GM19467 (cell line): ENCODE data around the gene WNT10A.

Experiments
- ATAC-seq: cut with Tn5 transposase; IDR thresholded peaks from one replicate; pipeline ENCODE4 v1.9.1; 2021; ENCODE audit warnings: mild to moderate bottlenecking, moderate library complexity; ENCODE audit not compliant: unreplicated experiment

The WNT10A gene

GRCh38 chr2:218892693-218893348 is 12.2 kb downstream of the WNT10A start:
- peak; percentile 47 for ATAC-seq

DNA sequence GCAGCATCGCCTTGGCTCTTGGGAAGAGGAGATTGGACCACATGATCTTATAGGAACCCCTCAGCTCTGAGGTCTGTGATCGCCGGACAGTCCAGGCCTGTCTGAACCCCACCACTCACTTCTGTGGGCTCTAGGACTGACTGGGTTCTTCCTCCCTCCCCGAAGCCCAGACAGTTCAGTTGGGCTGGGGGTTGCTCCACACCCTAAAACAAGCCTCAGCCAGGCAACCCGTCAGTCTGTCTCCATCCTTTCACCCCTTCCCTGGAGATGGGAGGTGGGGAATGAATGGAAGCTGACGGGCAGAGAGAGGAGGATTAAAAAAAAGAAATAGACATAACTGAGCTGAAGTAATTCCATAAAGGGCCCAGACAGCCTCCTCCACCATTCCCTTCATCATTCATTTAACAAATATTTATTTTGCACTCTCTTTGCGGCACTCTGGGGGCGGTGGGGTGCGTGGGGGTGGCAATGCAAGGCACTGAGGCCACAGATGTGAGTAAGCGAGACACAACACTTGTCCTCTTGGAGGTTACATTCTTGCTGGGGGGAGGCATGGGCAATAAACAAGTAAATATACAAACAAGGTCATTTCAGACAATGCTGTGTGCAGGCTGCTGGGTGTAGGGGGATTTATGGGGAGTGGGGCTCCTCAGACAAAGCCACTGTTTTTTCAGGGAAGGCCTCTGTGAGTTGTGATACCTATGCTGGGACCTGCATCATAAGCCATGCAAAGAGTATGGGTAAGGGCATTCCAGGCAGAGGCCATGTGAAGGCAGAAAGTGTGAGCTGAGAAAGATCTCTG is 12.9 kb downstream of the WNT10A start:
- ATAC-seq, result no peak

GRCh38 chr2:218894151-218894879 is 13.7 kb downstream of the WNT10A start:
- no peak for ATAC-seq

DNA sequence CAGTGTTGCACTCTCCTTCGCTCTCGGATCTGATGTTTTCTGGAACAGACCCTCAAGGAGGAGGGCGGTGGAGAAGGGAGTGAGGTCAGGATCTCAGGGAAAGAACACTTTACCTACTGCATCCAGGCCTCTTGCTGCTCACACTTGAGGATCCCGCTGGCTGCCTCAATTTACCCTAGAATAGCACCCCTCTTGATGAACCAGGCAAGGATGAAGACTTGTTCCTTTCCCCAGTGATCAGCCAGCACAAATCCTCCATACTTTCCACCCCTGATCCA is 14.2 kb downstream of the WNT10A start:
- no peak for ATAC-seq

DNA sequence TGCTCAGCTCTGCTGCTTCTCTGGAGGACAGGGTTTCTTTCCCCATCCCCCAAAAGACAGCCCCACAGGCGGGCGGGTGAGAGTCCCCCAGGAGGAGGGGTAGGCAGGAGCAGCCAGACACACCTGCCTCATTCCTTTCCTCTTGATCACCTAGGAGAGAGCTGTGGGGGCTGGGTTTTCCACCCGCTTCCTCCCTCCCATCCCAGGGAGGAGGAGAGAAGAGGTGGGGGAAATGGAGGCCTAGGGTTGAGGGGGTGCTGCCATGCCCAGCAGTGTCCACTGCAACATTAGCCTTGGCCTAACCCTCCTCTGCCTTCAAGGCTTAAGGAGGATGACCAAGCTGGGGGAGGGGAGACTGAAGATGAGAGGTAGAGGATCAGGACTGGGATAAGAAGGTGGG is 14.7 kb downstream of the WNT10A start:
- ATAC-seq, result no peak

DNA sequence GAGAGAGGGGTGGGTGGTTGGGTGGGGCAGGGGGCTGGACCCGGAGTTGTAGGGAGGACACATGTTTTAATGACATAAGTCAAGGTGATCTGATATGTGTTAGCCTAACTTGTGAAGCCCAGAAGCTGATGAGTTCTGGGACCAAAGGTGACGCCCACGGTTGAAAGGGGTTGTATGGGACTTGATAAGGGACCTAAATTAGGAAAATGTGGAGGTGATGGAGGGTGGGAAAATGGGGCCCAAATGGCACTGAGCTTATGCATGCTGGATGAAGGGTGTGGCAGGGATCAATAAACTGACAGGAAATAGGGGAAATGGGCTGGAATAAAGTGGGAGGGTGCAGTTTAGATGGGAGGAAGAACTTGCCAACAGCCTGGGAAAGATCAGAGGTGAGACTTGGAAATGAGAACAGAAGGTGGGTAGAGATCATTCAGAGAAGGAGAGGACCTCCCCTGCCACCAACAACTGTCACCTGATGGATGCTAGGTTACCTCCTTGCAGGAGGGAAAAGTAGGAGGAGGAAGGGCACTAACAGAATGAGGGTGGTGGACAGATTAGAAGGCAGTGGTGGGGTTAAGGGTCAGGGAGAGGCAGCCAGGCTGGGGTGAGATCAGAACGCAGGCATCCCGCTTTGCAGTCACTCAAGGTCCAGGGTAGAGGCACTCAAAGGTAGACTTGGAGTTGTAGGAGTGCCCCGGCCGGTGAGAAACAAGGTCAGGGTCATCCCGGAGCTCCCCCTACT is 15.3 kb downstream of the WNT10A start:
- ATAC-seq, result peak; percentile 17

GRCh38 chr2:218896501-218897393 is 16.1 kb downstream of the WNT10A start:
- ATAC-seq, result peak; percentile 53

- ATAC-seq, result no peak
Observed at GRCh38 chr2:218897394-218898108, 16.9 kb downstream of the WNT10A start.

DNA sequence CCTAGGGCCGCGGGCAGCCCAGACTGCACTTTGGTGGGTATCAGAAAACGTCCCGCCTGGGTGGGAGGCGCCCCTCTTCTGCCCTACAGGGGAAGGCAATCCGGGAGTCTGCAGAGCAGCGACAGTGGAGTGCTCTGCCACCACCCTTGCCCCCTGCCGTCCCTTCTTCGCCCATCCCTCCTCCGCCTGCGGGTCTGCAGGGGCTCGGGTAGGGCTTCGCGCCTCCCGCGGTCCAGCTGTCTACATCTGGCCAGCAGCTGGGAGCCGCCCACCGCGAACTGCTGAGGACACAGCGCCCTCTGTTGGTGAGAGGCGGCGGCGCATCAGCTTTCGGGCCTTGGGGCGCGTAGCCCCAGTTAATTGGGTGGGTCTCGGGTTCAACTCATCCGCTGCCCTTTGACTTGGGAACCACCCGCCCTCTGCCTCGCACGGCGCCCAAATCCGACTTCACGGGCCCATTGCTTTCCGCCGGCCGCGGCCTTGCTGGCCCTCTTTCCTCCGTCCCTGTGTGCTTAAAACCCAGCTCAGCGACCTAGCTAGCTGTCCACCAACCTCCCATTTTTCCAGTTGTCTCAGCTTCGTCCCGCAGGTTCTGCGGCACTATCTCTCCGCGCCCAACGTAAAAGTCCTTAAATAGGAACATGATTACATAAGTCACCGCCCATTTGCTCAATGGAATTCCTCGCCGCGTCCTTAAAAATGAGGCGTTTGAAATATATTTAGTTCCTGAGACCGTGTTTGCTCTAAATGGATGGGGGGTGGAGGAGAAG is 17.6 kb downstream of the WNT10A start:
- no peak for ATAC-seq

- no peak for ATAC-seq
Observed at GRCh38 chr2:218899147-218899546, 18.5 kb downstream of the WNT10A start.

GRCh38 chr2:218902427-218902826 is 21.8 kb downstream of the WNT10A start:
- ATAC-seq, result no peak

DNA sequence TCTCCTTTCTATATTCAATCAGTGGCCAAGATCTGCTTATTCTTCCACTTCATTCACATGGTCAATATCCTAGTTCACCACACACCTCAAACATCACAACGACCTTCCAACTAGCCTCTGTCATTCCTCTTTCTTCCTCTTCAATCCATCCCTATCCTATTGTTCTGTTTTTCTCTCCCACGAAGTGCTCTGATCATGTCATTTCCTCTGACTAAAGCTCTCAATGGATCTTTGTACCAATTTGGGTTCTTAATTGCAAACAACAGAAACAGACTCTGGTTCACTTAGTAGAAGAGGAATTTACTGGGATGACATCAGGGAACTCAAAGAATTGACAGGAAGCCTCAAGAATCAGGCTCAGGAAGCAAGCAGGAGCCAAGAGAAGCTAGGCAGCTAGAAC is 23.5 kb downstream of the WNT10A start:
- no peak for ATAC-seq

DNA sequence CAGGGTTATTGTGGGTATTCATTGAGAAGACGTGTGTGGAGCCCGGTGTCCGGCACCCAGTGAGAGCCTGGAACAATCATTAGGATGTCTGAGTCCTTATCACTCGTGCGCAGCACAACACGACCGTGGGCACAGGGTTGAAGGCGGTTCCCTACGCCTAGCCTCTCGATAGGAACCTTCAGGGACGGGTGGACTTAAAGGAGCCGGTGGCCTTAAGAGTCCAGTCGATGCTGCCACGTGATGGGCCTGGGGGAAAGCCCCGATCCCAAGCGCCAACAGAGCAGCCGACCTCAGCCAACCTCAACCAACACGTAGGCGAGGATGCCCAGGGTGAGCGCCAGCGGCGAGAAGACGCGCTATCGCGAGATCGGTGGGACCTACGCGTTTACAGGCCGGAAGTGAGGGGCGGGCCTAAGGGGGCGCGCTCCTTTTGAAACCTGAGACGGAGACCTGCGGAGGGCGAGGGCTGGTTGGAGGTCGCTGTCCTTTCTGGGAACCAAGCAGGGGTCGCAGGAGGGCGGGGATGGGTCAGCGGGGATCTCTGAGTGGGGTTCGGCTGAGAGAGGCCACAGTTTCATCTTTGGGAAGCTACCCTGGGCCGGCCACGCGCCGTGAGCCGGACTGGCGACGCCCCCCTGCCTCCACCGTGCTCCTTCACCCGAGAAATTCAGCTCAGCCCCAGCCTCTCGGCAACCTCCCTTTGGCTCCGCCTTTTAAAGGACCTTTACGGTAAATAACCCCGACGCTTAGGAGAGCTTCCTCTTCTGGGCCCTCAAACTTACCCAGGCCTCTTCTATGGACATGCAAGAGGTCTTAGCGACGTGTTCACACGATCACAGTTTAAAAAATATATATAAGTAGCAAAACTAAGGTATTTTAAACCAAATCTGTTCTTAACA is 28.3 kb downstream of the WNT10A start:
- peak; percentile 87 for ATAC-seq

DNA sequence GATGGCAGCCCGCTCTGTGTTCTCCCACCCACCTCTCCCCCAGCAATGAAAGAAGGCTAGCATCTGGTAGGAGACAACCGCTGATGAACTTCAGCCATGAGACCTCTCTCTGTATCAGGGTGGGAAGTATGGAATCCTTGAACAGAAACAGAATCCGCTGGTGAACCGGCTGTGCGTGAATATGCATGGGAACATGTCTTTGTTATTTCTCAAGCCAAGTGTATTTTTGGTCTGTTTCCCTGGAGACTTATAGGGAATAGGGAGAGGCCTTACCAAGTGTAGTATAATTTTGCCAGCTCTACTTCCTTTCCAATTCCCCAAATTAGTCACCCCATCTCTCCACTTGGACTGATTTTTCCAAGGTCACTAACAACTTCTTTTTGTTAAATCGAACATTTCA is 30.1 kb downstream of the WNT10A start:
- ATAC-seq, result no peak

DNA sequence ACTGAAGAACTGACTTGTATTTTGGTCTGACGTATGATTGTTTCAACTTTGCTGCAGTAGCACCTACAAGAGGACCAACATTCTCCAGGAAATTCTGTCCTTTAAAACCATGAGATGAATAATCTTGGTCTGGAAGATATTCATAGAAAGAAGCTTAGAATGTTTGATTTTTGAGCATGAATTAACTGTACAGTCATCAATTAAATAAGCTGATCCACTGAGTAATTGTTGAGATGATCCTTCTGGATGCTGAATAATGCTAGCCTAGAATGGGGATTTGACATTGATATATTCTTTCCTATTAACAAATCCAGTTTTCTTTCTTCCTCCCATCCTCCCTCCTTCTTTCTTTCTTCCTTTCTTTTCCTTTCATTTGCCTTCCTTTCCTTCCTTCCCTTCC is 39.9 kb downstream of the WNT10A start:
- ATAC-seq, result no peak

DNA sequence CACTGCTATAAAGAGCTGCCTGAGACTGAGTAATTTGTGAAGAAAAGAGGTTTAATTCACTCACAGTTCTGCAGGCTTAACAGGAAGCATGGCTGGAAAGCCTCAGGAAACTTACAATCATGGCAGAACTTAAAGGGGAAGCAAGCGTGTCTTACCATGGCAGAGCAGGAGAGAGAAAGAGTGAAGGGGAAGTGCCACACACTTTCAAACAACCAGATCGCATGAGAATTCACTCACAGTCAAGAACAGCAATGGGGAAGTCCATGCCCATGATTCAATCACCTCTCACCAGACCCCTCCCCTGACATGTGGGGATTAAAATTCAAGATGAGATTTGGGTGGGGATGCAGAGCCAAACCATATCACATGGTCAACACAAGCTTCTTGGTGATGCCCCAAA is 44.1 kb downstream of the WNT10A start:
- no peak for ATAC-seq

DNA sequence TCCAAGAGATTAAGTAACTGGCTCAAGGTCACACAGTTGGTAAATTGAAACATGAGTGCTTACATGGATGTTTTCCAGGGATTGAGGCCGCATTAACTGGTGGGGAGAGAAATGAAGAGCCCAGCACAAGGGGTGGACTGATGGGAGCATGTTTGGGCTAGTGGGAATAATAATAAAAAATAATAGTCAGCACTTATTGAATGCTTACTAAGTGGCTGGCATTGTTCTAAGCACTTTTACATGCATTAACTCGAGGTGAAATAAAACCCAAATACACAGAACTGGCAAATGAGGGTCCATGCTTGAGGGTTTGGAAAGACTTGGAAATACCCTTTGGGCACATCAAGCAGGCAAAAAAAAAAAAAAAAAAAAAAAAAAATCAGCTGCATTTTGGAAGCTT is 44.8 kb downstream of the WNT10A start:
- ATAC-seq, result no peak

DNA sequence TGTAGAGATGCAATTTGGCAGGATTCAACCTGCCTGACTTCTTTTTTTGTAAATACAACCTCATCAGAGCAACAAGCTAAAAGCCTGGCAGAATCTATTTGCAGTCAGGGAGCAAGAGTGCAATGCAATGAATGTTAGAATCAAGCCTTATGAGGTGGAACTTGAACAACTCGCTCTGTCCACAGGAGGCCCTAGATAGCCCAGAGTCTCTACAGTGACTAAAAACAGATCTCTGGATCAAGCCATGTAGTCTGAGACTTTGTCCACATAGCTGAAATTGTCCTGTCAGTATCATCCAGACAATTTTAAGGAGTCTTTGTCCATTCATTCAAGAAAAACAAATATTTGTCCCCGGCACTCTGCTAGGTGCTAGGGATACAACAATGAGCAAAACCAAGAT is 46.8 kb downstream of the WNT10A start:
- no peak for ATAC-seq
